Esophagus squamous epithelium (tissue), 4 donors: ENCODE measurements around the gene NDEL1.
"Not testable (repeated sequence)": the region's sequence is repeated elsewhere in the genome, so short reads cannot be mapped to it uniquely, and the experiment has no call there.

ENCODE experiments used
- POLR2A ChIP-seq, 4 donors: fragments of 450-650 bp; IDR thresholded peaks; one replicate each; pipeline ENCODE4 v1.6.1; 2017; ENCODE audit warnings: antibody characterized with exemption in 4 of 4, mild to moderate bottlenecking in 4 of 4, moderate library complexity in 3 of 4
- TF ChIP-seq, protein P1 (sequence below), 6 experiments: fragments of 450-650 bp in 4 of 6; fragments of 200-600 bp in 2 of 6; sonication (generic) in 2 of 6; IDR thresholded peaks; one replicate each; pipeline ENCODE4 v1.5.1; 2016 to 2019; ENCODE audit warnings: antibody characterized with exemption in 6 of 6, mild to moderate bottlenecking in 4 of 6, moderate library complexity in 4 of 6

- TF ChIP-seq, protein P1, sequence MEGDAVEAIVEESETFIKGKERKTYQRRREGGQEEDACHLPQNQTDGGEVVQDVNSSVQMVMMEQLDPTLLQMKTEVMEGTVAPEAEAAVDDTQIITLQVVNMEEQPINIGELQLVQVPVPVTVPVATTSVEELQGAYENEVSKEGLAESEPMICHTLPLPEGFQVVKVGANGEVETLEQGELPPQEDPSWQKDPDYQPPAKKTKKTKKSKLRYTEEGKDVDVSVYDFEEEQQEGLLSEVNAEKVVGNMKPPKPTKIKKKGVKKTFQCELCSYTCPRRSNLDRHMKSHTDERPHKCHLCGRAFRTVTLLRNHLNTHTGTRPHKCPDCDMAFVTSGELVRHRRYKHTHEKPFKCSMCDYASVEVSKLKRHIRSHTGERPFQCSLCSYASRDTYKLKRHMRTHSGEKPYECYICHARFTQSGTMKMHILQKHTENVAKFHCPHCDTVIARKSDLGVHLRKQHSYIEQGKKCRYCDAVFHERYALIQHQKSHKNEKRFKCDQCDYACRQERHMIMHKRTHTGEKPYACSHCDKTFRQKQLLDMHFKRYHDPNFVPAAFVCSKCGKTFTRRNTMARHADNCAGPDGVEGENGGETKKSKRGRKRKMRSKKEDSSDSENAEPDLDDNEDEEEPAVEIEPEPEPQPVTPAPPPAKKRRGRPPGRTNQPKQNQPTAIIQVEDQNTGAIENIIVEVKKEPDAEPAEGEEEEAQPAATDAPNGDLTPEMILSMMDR (IDR thresholded peaks at IDR 0.05), result not testable (repeated sequence)
- not testable (repeated sequence) for TF ChIP-seq POLR2A (IDR thresholded peaks at IDR 0.05)
Measured at GRCh38 chr17:8394497-8394896, 41.2 kb upstream of the NDEL1 start.
